Testis (tissue), 2 donors: ENCODE results near the gene NDUFC1.

ENCODE experiments used
- POLR2A ChIP-seq: fragments of 450-650 bp; IDR thresholded peaks from one replicate; pipeline ENCODE4 v1.6.1; 2017; ENCODE audit warnings: antibody characterized with exemption, mild to moderate bottlenecking, moderate library complexity
- TF ChIP-seq, protein P1 (sequence below), 3 experiments: fragments of 450-650 bp in 2 of 3; fragments of 200-600 bp in 1 of 3; sonication (generic) in 1 of 3; IDR thresholded peaks; one replicate each; pipeline ENCODE4 v1.5.1; 2016 to 2019; ENCODE audit warnings: antibody characterized with exemption in 3 of 3, mild to moderate bottlenecking in 2 of 3, moderate library complexity in 1 of 3

DNA sequence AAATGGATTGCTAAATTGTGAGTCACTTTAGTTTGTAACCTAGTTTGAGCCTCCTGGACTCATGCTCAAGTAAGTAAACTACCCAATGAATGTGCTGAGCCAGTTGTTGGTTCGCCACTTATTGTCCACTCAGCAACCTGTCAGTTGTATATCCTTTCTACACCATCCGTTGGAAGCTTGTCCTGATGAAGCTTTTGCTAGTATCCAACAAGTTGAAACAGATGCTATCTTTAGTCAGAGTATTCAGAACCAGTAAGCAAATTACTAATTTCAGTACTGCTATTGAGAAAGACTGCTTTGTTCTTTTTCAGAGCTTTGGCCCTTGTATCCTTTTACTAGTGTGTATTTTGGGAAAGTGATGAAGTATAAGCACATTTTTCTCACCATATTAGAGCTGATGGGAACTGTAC lies 5.3 kb downstream of the NDUFC1 start:
- no peak for TF ChIP-seq POLR2A
- TF ChIP-seq, protein P1, sequence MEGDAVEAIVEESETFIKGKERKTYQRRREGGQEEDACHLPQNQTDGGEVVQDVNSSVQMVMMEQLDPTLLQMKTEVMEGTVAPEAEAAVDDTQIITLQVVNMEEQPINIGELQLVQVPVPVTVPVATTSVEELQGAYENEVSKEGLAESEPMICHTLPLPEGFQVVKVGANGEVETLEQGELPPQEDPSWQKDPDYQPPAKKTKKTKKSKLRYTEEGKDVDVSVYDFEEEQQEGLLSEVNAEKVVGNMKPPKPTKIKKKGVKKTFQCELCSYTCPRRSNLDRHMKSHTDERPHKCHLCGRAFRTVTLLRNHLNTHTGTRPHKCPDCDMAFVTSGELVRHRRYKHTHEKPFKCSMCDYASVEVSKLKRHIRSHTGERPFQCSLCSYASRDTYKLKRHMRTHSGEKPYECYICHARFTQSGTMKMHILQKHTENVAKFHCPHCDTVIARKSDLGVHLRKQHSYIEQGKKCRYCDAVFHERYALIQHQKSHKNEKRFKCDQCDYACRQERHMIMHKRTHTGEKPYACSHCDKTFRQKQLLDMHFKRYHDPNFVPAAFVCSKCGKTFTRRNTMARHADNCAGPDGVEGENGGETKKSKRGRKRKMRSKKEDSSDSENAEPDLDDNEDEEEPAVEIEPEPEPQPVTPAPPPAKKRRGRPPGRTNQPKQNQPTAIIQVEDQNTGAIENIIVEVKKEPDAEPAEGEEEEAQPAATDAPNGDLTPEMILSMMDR (IDR thresholded peaks at IDR 0.05): no peak
